Measurements from ENCODE around the gene UTP3. TPM values are rescaled to one million over a fixed set of nuclear protein-coding genes. Genes with fewer than 3 reads are reported as not detected.
"Not testable (repeated sequence)": the region's sequence is repeated elsewhere in the genome, so short reads cannot be mapped to it uniquely, and the experiment has no call there.

UTP3 gene
- polyA plus RNA-seq, 1 experiment = 27.1 TPM

DNA sequence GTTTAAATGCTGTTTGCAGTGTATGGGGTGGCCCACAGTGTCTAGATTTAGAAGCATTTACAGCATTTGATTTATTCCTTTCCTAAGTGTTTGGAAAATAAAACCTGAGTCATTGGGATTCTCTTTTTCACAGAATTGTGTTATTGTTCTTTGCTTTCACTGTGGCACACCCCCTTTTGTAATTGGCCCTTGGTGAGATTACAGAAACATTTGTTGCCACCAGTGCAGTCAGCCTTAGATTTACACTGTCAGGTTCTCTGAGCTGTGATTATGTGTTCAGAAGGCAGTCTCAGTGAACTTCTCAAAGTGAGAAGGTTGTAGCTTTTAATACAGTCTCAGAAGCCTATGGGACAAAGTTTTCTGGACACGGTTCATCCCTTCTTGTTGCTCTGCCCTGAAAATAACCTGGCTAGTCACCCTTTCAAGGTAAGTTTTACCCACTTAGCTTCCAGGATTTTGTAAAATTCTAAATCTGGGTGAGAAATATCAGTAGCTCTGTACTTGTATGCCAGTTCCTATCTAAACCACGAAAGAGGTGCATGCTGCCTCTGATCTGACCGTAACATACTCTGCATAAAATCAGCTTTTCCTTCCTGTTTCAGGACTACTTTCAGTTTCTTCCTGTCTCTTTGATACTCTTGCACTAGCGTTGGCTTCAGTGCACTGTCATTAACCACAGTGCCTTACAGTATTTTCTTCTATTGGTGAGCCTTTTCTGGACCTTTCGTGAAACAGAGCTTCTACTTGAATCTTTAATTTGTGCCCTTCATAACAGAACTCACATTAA, 46.0 kb downstream of the UTP3 start:
- Histone ChIP-seq H3K27me3 (ENCODE audit: control insufficient read depth, insufficient read depth, low read length) (no peaks in the 10 kb centered on the region), H3K27ac (ENCODE audit: low read depth, low read length) (peak overlapping the region; percentile 55), H3K9me3 (ENCODE audit: control insufficient read depth, insufficient read depth, low read length) (no peaks in the 10 kb centered on the region), H3K4me3 (ENCODE audit: low read depth, low read length) (peak overlapping the region; percentile 41)
- no peak for DNase-seq (ENCODE audit: low read depth, low spot score)
- CTCF ChIA-PET = interaction anchor here (0.7 to 2.1 kb wide), 6 partner anchors 10 to 82 kb away, joined by 3 to 5 read pairs (median 4); no protein-coding TSS in a partner anchor
- POLR2A ChIA-PET = interaction anchor here (0.5 to 1.1 kb wide), 5 partner anchors 12 to 29 kb away, joined by 3 to 8 read pairs (median 3); partner anchors contain the start of gene RUFY3
- TF ChIP-seq, protein P1, sequence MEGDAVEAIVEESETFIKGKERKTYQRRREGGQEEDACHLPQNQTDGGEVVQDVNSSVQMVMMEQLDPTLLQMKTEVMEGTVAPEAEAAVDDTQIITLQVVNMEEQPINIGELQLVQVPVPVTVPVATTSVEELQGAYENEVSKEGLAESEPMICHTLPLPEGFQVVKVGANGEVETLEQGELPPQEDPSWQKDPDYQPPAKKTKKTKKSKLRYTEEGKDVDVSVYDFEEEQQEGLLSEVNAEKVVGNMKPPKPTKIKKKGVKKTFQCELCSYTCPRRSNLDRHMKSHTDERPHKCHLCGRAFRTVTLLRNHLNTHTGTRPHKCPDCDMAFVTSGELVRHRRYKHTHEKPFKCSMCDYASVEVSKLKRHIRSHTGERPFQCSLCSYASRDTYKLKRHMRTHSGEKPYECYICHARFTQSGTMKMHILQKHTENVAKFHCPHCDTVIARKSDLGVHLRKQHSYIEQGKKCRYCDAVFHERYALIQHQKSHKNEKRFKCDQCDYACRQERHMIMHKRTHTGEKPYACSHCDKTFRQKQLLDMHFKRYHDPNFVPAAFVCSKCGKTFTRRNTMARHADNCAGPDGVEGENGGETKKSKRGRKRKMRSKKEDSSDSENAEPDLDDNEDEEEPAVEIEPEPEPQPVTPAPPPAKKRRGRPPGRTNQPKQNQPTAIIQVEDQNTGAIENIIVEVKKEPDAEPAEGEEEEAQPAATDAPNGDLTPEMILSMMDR (IDR thresholded peaks at IDR 0.05; ENCODE audit: low read depth, low read length) = no peak

DNA sequence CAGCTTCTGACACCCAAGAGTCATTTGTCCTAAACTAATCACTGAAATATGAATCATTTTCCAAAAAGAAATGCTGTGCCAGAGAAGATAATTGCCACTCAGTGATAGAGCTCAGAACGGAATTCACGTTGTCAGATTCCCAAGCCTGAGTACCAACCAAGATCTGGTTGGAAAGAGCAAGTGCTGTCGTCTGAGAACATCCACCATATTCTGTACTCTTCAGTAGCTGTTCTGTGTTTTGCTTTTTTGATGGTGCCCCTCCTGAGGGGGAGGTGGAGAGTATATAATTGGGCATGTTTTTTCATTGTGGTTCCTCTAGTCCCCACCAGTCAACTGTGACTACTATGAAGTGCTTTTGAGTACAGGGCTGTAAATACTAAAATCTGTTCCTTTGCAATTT, 46.6 kb downstream of the UTP3 start:
- ChIA-PET POLR2A (interaction anchor here (0.5 to 1.1 kb wide), 2 partner anchors 11 to 13 kb away, joined by 3 to 7 read pairs; partner anchors contain the start of gene RUFY3), CTCF (interaction anchor here (0.6 to 2.1 kb wide), 7 partner anchors 10 to 275 kb away, joined by 3 to 5 read pairs (median 3); no protein-coding TSS in a partner anchor)
- no peak overlapping the region; the same call in 1 of the 2 replicates for H3K4me3 ChIP-seq (ENCODE audit: low read depth, low read length)
- no peak for DNase-seq (ENCODE audit: low read depth, low spot score)
- no peaks in the 10 kb centered on the region for H3K27me3 ChIP-seq (ENCODE audit: control insufficient read depth, insufficient read depth, low read length)
- H3K9me3 ChIP-seq (ENCODE audit: control insufficient read depth, insufficient read depth, low read length) = no peaks in the 10 kb centered on the region
- no peak overlapping the region for H3K27ac ChIP-seq (ENCODE audit: low read depth, low read length)
- TF ChIP-seq, protein P1 (IDR thresholded peaks at IDR 0.05; ENCODE audit: low read depth, low read length) = no peak

DNA sequence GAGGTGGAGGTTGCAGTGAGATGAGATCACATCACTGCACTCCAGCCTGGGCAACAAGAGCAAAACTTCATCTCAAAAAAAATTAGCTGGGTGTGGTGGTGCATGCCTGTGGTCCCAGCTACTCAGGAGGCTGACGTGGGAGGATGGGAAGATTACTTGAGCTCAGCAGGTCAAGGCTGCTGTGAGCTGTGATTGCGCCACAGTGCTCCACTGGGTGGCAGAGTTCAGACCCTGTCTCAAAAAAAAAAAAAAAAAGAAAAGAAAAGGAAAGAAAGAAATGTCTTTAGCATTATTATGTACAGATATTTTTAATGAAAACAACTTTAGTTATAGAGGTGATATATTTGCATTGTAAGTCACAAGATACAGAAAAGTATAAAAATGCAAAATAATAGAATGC, 47.6 kb downstream of the UTP3 start:
- H3K4me3 ChIP-seq (ENCODE audit: low read depth, low read length); DNase-seq (ENCODE audit: low read depth, low spot score); H3K9me3 ChIP-seq (ENCODE audit: control insufficient read depth, insufficient read depth, low read length); H3K27ac ChIP-seq (ENCODE audit: low read depth, low read length); H3K27me3 ChIP-seq (ENCODE audit: control insufficient read depth, insufficient read depth, low read length): not testable (repeated sequence)
- ChIA-PET POLR2A (interaction anchor here (0.5 to 0.7 kb wide), 3 partner anchors 23 to 65 kb away, joined by 3 to 5 read pairs (median 3); no protein-coding TSS in a partner anchor), CTCF (interaction anchor here (0.6 to 2.1 kb wide), 3 partner anchors 9 to 361 kb away, joined by 4 to 6 read pairs (median 4); no protein-coding TSS in a partner anchor)

DNA sequence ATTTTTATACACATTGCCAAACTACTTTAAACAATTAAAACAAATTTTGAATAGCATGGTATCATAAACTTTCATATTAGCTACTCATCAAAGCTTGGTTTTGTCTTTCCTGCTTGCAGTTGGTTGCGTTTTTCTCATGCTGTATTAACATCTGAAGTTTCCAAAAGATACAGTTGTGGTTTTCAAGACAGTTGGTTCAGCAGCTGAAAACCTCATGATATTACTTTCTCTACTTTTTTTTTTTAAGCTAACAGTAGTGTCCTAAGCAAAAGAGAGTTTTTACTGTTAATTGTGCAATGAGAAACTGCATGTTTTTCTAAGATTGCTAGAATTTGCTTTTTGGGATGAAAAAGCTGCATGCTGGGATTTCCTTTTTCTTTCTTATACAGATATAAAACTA, 48.7 kb downstream of the UTP3 start:
- no peak for DNase-seq (ENCODE audit: low read depth, low spot score)
- no peak overlapping the region for H3K4me3 ChIP-seq (ENCODE audit: low read depth, low read length)
- no peak overlapping the region for H3K27ac ChIP-seq (ENCODE audit: low read depth, low read length)
- H3K9me3 ChIP-seq (ENCODE audit: control insufficient read depth, insufficient read depth, low read length) = no peaks in the 10 kb centered on the region
- ChIA-PET POLR2A (interaction anchor here (0.6 kb wide), 1 partner anchor 47 kb away, joined by 3 read pairs; no protein-coding TSS in a partner anchor), CTCF (interaction anchor here (0.5 to 0.8 kb wide), 2 partner anchors 15 to 87 kb away, joined by 3 to 5 read pairs; partner anchors contain the start of gene RUFY3)
- no peaks in the 10 kb centered on the region for H3K27me3 ChIP-seq (ENCODE audit: control insufficient read depth, insufficient read depth, low read length)
- TF ChIP-seq, protein P1 (IDR thresholded peaks at IDR 0.05; ENCODE audit: low read depth, low read length) = no peak

DNA sequence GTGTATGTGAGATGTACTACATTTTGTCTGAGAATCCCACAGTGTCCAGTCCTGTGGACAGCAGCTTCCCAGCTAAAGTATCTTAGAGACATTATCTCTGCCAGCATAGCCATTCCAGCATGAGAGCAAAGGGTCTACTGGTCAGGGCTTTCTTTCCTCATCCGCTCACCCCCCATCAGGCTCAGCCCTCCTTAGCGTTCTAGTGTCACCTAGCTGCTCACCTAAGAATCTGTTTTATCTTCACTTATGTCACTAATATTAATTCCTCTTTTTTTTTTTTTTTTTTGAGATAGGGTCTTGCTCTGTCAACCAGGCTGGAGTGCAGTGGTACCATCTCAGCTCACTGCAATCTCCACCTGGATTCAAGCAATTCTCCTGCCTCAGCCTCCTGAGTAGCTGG, 49.1 kb downstream of the UTP3 start:
- ChIA-PET CTCF (interaction anchor here (0.5 to 0.8 kb wide), 3 partner anchors 16 to 87 kb away, joined by 3 to 5 read pairs (median 4); partner anchors contain the start of gene RUFY3), POLR2A (interaction anchor here (0.6 kb wide), 1 partner anchor 47 kb away, joined by 3 read pairs; no protein-coding TSS in a partner anchor)
- Histone ChIP-seq H3K9me3 (ENCODE audit: control insufficient read depth, insufficient read depth, low read length) (no peaks in the 10 kb centered on the region), H3K27ac (ENCODE audit: low read depth, low read length) (no peak overlapping the region), H3K27me3 (ENCODE audit: control insufficient read depth, insufficient read depth, low read length) (no peaks in the 10 kb centered on the region), H3K4me3 (ENCODE audit: low read depth, low read length) (no peak overlapping the region)
- TF ChIP-seq, protein P1 (IDR thresholded peaks at IDR 0.05; ENCODE audit: low read depth, low read length) = no peak
- no peak for DNase-seq (ENCODE audit: low read depth, low spot score)

All from AG04450 (cell line).